Natural killer cell (primary cell): ENCODE data around the gene MAP2K5. TPM values are rescaled to one million over a fixed set of nuclear protein-coding genes. Genes with fewer than 3 reads are reported as not detected.

Experiments used
- ATAC-seq, 3 donors: fragments of 150-1000 bp in 2 of 3; fragments of 200-7000 bp in 1 of 3; cut with Tn5 transposase; 1 replicate in 1 of 3; 2 replicates in 2 of 3; pipeline ENCODE4 v1.10.0; 2021; ENCODE audit warnings: mild to moderate bottlenecking in 2 of 3, moderate library complexity in 2 of 3
- DNase-seq, 2 donors: peaks; one replicate each; pipeline versions ENCODE4 v3.0.0 to v3.0.0-alpha.2; 2013 to 2021; ENCODE audit warnings: mixed read lengths in 1 of 2
- H3K27ac ChIP-seq: one replicate; pipeline ENCODE4 v1.5.1; 2013; ENCODE audit warnings: mild to moderate bottlenecking, low read length
- H3K27me3 ChIP-seq: one replicate; pipeline ENCODE4 v1.6.1; 2013; ENCODE audit warnings: low read length; ENCODE audit not compliant: control insufficient read depth, insufficient read depth
- H3K36me3 ChIP-seq: one replicate; pipeline ENCODE4 v1.6.1; 2013; ENCODE audit warnings: low read length; ENCODE audit not compliant: control insufficient read depth, insufficient read depth
- H3K4me1 ChIP-seq: one replicate; pipeline ENCODE4 v1.6.1; 2013; ENCODE audit warnings: low read length; ENCODE audit not compliant: control insufficient read depth, insufficient read depth
- H3K4me3 ChIP-seq: one replicate; pipeline ENCODE4 v1.5.1; 2013; ENCODE audit warnings: low read length
- H3K9me3 ChIP-seq: one replicate; pipeline ENCODE4 v1.6.1; 2013; ENCODE audit warnings: low read length; ENCODE audit not compliant: control insufficient read depth, insufficient read depth
- H3K27ac Mint-ChIP-seq, 2 donors: one replicate each; pipeline ENCODE4 v1.8.0; 2022; ENCODE audit warnings: mild to moderate bottlenecking in 2 of 2, mixed read lengths in 2 of 2, moderate library complexity in 1 of 2
- H3K27me3 Mint-ChIP-seq, 2 donors: one replicate each; pipeline ENCODE4 v1.8.0; 2022; ENCODE audit warnings: low read depth in 2 of 2, mixed read lengths in 2 of 2
- H3K36me3 Mint-ChIP-seq: one replicate; pipeline ENCODE4 v1.8.0; 2022; ENCODE audit warnings: mixed read lengths
- H3K4me1 Mint-ChIP-seq, 2 donors: one replicate each; pipeline ENCODE4 v1.8.0; 2022; ENCODE audit warnings: mixed read lengths in 2 of 2
- H3K4me3 Mint-ChIP-seq: one replicate; pipeline ENCODE4 v1.8.0; 2022; ENCODE audit warnings: mild to moderate bottlenecking, moderate library complexity, mixed read lengths
- H3K9me3 Mint-ChIP-seq, 2 donors: one replicate each; pipeline ENCODE4 v1.8.0; 2022; ENCODE audit warnings: mixed read lengths in 2 of 2
- CTCF ChIP-seq: fragments of 200-600 bp; IDR thresholded peaks from one replicate; pipeline ENCODE4 v1.8.0; 2022; ENCODE audit warnings: antibody characterized with exemption
- WGBS: methylation state at CpG from one replicate; pipeline ENCODE4 v1.1.7; 2013; ENCODE audit warnings: missing lambda C conversion rate; ENCODE audit not compliant: insufficient coverage; 5-methylcytosine and 5-hydroxymethylcytosine counted together
- intact Hi-C: fragments of 100-400 bp; cut with micrococcal nuclease; formaldehyde crosslinking; loops from one replicate; pipeline ENCODE4 v1.14.2; 2022
- total RNA-seq, 4 donors: library from RNA; stranded (reverse); fragments of 120-200 nt in 1 of 4; gene quantifications; one replicate each; pipeline versions ENCODE4 v1.2.3 to v1.2.4, GENCODE V29; 2013 to 2022

MAP2K5 gene
- total RNA-seq, 3 donors from 2014 or later (not counting 1 experiment from before 2014, with no cell fraction given), result 25.6 to 32.6 (median 29.2) TPM

GRCh38 chr15:67761343-67761742, 218.8 kb downstream of the MAP2K5 start:
- Histone ChIP-seq H3K36me3 (no peaks in the 10 kb centered on the region), H3K27ac (no peak overlapping the region), H3K9me3 (no peaks in the 10 kb centered on the region), H3K27me3 (no peaks in the 10 kb centered on the region), H3K4me1 (peaks cover 10% of the 10 kb centered on the region), H3K4me3 (no peak overlapping the region)
- WGBS, result 77% methylated on average over 3 of the region's 4 CpGs
- Mint-ChIP-seq H3K4me1 (peaks cover 16 to 30% of the 10 kb centered on the region in 2 donors), H3K4me3 (no peak overlapping the region), H3K36me3 (no peaks in the 10 kb centered on the region), H3K27me3 (no peaks in the 10 kb centered on the region), H3K27ac (no peak overlapping the region), H3K9me3 (no peaks in the 10 kb centered on the region)
- intact Hi-C loops, result no loop called here
- no peak for TF ChIP-seq CTCF
- no peak for DNase-seq
- ATAC-seq, result no peak

GRCh38 chr15:67762610-67763368, 220.3 kb downstream of the MAP2K5 start:
- WGBS, result 53% methylated on average over 7 of the region's 7 CpGs
- H3K9me3 ChIP-seq, result no peaks in the 10 kb centered on the region
- intact Hi-C loops, result no loop called here
- no peak overlapping the region for H3K4me3 ChIP-seq
- H3K9me3 Mint-ChIP-seq, result no peaks in the 10 kb centered on the region
- H3K4me3 Mint-ChIP-seq, result no peak overlapping the region
- H3K27me3 Mint-ChIP-seq, result no peaks in the 10 kb centered on the region
- H3K27me3 ChIP-seq, result no peaks in the 10 kb centered on the region
- H3K36me3 Mint-ChIP-seq, result no peaks in the 10 kb centered on the region
- peak in 1 of 2 donors; percentile 60 for DNase-seq
- H3K4me1 Mint-ChIP-seq, result peaks cover 12 to 26% of the 10 kb centered on the region in 2 donors
- peaks cover 10% of the 10 kb centered on the region for H3K4me1 ChIP-seq
- no peak for ATAC-seq
- H3K27ac ChIP-seq, result no peak overlapping the region
- no peak for TF ChIP-seq CTCF
- no peak overlapping the region for H3K27ac Mint-ChIP-seq
- no peaks in the 10 kb centered on the region for H3K36me3 ChIP-seq

- H3K9me3 Mint-ChIP-seq, result no peaks in the 10 kb centered on the region
- intact Hi-C loops, result no loop called here
- H3K4me3 Mint-ChIP-seq, result no peak overlapping the region
- H3K27ac Mint-ChIP-seq, result no peak overlapping the region
- WGBS, result 97% methylated on average over 2 of the region's 2 CpGs
- Histone ChIP-seq H3K4me3 (no peak overlapping the region), H3K4me1 (no peaks in the 10 kb centered on the region), H3K27me3 (no peaks in the 10 kb centered on the region), H3K36me3 (peaks cover 3% of the 10 kb centered on the region), H3K27ac (no peak overlapping the region), H3K9me3 (no peaks in the 10 kb centered on the region)
- H3K4me1 Mint-ChIP-seq, result peaks cover 0 to 6% of the 10 kb centered on the region in 2 donors
- TF ChIP-seq CTCF, result no peak
- DNase-seq (no peak), ATAC-seq (no peak)
- no peaks in the 10 kb centered on the region for H3K36me3 Mint-ChIP-seq
- H3K27me3 Mint-ChIP-seq, result no peaks in the 10 kb centered on the region
Measured at GRCh38 chr15:67765701-67766100, 223.2 kb downstream of the MAP2K5 start.

- Histone ChIP-seq H3K9me3 (no peaks in the 10 kb centered on the region), H3K27me3 (no peaks in the 10 kb centered on the region), H3K36me3 (peaks cover 3% of the 10 kb centered on the region), H3K4me1 (no peaks in the 10 kb centered on the region), H3K27ac (no peak overlapping the region), H3K4me3 (no peak overlapping the region)
- Mint-ChIP-seq H3K27me3 (no peaks in the 10 kb centered on the region), H3K9me3 (no peaks in the 10 kb centered on the region), H3K4me1 (peaks cover 0 to 6% of the 10 kb centered on the region in 2 donors), H3K4me3 (no peak overlapping the region), H3K36me3 (no peaks in the 10 kb centered on the region), H3K27ac (no peak overlapping the region)
- no peak for TF ChIP-seq CTCF
- whole genome bisulfite sequencing, result 38% methylated on average over 1 of the region's 2 CpGs
- intact Hi-C loops, result no loop called here
- no peak for DNase-seq
- no peak for ATAC-seq
Measured at GRCh38 chr15:67766968-67767367, 224.5 kb downstream of the MAP2K5 start.
